A549 treated with RU486 at 1 μM for 4 hours (cell line): ENCODE measurements around the gene ENAM. TPM values are rescaled to one million over a fixed set of nuclear protein-coding genes. Genes with fewer than 3 reads are reported as not detected.

Experiments used
- total RNA-seq: library from RNA; stranded (reverse); fragments of 200-300 nt; extraction: Qiagen RNA extraction; gene quantifications from 5 replicates; pipeline ENCODE4 v1.2.3, GENCODE V29; 2022; ENCODE audit warnings: low read depth

Gene ENAM, protein sequence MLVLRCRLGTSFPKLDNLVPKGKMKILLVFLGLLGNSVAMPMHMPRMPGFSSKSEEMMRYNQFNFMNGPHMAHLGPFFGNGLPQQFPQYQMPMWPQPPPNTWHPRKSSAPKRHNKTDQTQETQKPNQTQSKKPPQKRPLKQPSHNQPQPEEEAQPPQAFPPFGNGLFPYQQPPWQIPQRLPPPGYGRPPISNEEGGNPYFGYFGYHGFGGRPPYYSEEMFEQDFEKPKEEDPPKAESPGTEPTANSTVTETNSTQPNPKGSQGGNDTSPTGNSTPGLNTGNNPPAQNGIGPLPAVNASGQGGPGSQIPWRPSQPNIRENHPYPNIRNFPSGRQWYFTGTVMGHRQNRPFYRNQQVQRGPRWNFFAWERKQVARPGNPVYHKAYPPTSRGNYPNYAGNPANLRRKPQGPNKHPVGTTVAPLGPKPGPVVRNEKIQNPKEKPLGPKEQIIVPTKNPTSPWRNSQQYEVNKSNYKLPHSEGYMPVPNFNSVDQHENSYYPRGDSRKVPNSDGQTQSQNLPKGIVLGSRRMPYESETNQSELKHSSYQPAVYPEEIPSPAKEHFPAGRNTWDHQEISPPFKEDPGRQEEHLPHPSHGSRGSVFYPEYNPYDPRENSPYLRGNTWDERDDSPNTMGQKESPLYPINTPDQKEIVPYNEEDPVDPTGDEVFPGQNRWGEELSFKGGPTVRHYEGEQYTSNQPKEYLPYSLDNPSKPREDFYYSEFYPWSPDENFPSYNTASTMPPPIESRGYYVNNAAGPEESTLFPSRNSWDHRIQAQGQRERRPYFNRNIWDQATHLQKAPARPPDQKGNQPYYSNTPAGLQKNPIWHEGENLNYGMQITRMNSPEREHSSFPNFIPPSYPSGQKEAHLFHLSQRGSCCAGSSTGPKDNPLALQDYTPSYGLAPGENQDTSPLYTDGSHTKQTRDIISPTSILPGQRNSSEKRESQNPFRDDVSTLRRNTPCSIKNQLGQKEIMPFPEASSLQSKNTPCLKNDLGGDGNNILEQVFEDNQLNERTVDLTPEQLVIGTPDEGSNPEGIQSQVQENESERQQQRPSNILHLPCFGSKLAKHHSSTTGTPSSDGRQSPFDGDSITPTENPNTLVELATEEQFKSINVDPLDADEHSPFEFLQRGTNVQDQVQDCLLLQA
- total RNA-seq, result not detected in 5 replicates

DNA sequence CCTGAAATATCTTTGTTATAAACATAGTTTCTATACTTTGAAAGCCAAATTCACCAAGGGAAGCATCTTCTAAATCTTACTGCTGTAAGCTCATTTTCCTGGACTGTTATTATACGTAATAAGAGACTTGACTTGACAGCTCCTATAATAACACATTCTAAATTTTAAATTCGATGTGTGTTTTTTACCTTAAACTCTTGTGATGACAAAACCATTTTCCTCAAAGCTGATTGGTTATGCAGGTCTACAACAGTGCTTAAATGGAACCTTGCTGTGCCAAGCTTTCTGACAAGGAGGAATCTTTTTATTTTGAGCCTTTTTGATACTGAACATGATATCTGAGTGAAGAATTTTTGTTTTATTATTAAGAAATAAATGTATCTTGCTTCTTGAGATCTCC lies at the start of gene ENAM:
Gene ENAM, plus strand, starts transcription at position 301 of the 400 bp plus-strand sequence. CDS start 757 bp downstream, outside the sequence.

DNA sequence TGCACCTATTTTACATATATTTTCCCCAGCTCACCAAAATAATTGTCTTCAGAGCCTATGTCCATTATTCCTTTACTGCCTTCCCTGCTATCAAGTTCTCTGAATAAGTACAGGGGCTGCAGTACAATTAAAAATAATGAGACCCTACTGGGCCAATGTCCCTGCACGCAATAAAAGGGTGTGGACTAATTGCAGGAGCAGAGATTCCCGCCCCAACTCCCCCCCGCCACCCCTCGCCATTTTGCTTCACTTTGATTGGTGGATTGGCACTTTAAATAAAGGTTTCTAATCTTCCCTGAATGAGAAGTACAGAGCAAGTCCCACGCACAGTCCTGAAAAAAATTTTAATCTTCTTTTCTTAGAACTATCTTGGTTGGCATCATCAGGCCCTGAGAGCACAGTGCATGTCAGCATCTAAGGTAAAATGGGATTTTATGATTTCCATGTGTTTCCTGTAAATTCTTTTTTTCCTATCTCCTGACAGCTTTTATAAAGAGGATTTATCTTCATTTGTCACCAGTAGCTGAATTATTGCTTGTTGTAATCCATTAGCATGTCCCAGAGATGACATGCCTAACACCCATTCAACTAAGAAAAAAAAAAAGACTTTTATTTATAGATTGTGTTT lies 36.5 kb upstream of the ENAM start, which contains the start of gene AMBN:
Gene AMBN, plus strand, starts transcription at position 302 of the 628 bp plus-strand sequence. Its CDS starts 103 bp downstream, at position 405.

DNA sequence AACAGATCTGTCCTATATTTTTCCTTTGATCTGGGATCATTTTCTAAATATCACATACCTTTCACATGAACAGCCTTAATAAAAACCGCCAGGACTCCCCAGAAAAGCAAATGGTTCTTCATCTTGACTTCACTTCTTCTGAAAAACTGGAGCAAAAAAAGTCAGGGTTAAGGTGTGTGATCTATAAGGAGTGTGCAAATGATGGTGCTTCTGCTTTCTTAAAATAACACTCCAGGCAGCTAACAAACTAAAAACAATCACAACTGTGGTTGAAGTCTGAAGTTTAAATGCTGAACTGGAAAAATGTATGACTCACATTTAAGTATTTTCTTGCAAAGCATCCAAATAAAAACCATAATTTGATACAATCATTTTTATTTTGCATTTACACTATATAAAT lies 37.8 kb downstream of the ENAM start, which contains the start of gene JCHAIN:
Gene JCHAIN, minus strand, starts transcription at position 140 of the 400 bp plus-strand sequence. Its CDS starts 18 bp downstream, at position 122.

DNA sequence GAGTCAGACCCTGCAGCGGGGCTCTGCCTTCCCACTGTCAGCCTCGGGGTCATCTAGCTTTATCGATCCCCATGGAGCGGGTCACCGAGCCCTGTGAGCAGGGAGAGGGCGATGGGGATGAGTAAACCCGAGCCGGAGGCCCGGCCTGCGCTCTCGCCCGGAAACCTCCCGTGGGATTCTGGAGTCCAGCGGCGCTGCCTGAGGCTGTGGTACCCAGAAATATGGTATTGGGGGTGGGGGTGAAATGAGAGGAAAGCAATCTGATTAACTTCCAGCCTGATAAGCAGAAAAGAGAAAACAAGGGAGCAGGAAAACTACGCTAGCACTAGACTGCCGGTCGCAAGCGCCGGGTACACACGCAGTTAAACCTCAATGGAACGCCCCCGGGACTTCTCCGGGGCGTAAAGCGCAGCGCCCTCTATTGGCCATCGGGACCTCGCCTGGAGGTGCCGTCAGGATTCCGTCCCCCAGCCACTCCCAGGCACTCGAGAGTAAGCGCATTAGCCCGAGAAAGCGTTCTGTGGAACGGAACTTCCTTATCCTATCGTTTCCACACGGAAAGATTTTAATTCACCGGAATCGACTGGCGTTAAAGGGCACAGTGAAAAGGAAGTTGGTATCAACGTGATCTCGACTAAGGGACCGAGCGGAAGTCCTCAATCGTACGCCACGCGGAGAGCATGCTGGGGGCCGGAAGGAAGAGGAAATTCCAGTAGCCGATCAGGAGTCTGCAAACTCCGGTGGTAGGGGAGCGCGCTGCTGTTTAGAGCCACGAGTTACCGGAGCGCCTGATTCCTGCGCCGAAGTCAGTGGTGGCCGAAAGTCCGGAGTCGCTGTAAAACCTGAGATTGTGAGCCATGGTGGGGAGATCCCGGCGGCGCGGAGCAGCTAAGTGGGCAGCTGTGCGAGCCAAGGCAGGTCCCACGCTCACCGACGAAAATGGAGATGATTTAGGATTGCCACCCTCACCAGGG lies 59.6 kb downstream of the ENAM start, which contains the start of gene UTP3:
Gene UTP3, plus strand, starts transcription at position 712 of the 974 bp plus-strand sequence. Its CDS starts 146 bp downstream, at position 858.

Other genes starting within 250 kb of the ENAM start
- not detected in 5 replicates for gene SMR3B, start 245.6 kb upstream of the ENAM start, total RNA-seq
- gene OPRPN, start 230.8 kb upstream of the ENAM start, total RNA-seq, result not detected in 5 replicates
- gene MUC7, start 156.5 kb upstream of the ENAM start, total RNA-seq, result not detected in 5 replicates
- 0.13 TPM in 1 of 5 replicates, not detected in the others for gene AMTN, start 110.2 kb upstream of the ENAM start, total RNA-seq
- not detected in 5 replicates for gene AMBN, start 36.5 kb upstream of the ENAM start, total RNA-seq
- 0.45 to 1.4 TPM in 2 of 5 replicates, not detected in the others for gene JCHAIN, start 37.8 kb downstream of the ENAM start, total RNA-seq
- 34.9 to 47.9 TPM (median 37.4 TPM) in 5 replicates for gene UTP3, start 59.8 kb downstream of the ENAM start, total RNA-seq
- gene RUFY3, start 93.2 kb downstream of the ENAM start, total RNA-seq, result 5.7 to 8.4 TPM (median 7.4 TPM) in 5 replicates
- gene GRSF1, start 211.1 kb downstream of the ENAM start, total RNA-seq, result 68.1 to 87.9 TPM (median 78.6 TPM) in 5 replicates